ENCODE measurements around the gene EIF4A2.

Gene EIF4A2

GRCh38 chr3:186757686-186758220, 25.6 kb upstream of the EIF4A2 start:
- no peak for ATAC-seq
- TF ChIP-seq TOX (CRISPR knock-in tag; IDR thresholded peaks at IDR 0.05; ENCODE audit: borderline replicate concordance): no peak
- TF ChIP-seq, protein P1, sequence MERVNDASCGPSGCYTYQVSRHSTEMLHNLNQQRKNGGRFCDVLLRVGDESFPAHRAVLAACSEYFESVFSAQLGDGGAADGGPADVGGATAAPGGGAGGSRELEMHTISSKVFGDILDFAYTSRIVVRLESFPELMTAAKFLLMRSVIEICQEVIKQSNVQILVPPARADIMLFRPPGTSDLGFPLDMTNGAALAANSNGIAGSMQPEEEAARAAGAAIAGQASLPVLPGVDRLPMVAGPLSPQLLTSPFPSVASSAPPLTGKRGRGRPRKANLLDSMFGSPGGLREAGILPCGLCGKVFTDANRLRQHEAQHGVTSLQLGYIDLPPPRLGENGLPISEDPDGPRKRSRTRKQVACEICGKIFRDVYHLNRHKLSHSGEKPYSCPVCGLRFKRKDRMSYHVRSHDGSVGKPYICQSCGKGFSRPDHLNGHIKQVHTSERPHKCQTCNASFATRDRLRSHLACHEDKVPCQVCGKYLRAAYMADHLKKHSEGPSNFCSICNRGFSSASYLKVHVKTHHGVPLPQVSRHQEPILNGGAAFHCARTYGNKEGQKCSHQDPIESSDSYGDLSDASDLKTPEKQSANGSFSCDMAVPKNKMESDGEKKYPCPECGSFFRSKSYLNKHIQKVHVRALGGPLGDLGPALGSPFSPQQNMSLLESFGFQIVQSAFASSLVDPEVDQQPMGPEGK (CRISPR knock-in tag; IDR thresholded peaks at IDR 0.05; ENCODE audit: borderline replicate concordance): no peak
- TF ChIP-seq, protein P2, sequence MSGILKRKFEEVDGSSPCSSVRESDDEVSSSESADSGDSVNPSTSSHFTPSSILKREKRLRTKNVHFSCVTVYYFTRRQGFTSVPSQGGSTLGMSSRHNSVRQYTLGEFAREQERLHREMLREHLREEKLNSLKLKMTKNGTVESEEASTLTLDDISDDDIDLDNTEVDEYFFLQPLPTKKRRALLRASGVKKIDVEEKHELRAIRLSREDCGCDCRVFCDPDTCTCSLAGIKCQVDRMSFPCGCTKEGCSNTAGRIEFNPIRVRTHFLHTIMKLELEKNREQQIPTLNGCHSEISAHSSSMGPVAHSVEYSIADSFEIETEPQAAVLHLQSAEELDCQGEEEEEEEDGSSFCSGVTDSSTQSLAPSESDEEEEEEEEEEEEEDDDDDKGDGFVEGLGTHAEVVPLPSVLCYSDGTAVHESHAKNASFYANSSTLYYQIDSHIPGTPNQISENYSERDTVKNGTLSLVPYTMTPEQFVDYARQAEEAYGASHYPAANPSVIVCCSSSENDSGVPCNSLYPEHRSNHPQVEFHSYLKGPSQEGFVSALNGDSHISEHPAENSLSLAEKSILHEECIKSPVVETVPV (CRISPR knock-in tag; IDR thresholded peaks at IDR 0.05): no peak
- no peak for TF ChIP-seq ZFP30 (CRISPR knock-in tag; IDR thresholded peaks at IDR 0.05)
- TF ChIP-seq OSR1 (CRISPR knock-in tag; IDR thresholded peaks at IDR 0.05): no peak
- no peak for TF ChIP-seq RARB (CRISPR knock-in tag; IDR thresholded peaks at IDR 0.05)
- TF ChIP-seq, protein P3, sequence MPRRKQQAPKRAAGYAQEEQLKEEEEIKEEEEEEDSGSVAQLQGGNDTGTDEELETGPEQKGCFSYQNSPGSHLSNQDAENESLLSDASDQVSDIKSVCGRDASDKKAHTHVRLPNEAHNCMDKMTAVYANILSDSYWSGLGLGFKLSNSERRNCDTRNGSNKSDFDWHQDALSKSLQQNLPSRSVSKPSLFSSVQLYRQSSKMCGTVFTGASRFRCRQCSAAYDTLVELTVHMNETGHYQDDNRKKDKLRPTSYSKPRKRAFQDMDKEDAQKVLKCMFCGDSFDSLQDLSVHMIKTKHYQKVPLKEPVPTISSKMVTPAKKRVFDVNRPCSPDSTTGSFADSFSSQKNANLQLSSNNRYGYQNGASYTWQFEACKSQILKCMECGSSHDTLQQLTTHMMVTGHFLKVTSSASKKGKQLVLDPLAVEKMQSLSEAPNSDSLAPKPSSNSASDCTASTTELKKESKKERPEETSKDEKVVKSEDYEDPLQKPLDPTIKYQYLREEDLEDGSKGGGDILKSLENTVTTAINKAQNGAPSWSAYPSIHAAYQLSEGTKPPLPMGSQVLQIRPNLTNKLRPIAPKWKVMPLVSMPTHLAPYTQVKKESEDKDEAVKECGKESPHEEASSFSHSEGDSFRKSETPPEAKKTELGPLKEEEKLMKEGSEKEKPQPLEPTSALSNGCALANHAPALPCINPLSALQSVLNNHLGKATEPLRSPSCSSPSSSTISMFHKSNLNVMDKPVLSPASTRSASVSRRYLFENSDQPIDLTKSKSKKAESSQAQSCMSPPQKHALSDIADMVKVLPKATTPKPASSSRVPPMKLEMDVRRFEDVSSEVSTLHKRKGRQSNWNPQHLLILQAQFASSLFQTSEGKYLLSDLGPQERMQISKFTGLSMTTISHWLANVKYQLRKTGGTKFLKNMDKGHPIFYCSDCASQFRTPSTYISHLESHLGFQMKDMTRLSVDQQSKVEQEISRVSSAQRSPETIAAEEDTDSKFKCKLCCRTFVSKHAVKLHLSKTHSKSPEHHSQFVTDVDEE (CRISPR knock-in tag; IDR thresholded peaks at IDR 0.05): no peak
- no peak for TF ChIP-seq TCF4 (CRISPR knock-in tag; IDR thresholded peaks at IDR 0.05; ENCODE audit: borderline replicate concordance)

GRCh38 chr3:186759231-186759930, 24.0 kb upstream of the EIF4A2 start:
- ATAC-seq: no peak

More at GRCh38 chr3:186759231-186759930, 24.0 kb upstream of the EIF4A2 start:
- TF ChIP-seq, protein P3 (CRISPR knock-in tag; IDR thresholded peaks at IDR 0.05): no peak
- TF ChIP-seq ISL1 (CRISPR knock-in tag; IDR thresholded peaks at IDR 0.05) (no peak), GLIS3 (CRISPR knock-in tag; IDR thresholded peaks at IDR 0.05) (no peak), PPARA (CRISPR knock-in tag; IDR thresholded peaks at IDR 0.05; ENCODE audit: borderline replicate concordance) (no peak), TCF4 (CRISPR knock-in tag; IDR thresholded peaks at IDR 0.05; ENCODE audit: borderline replicate concordance) (no peak), CSDC2 (CRISPR knock-in tag; IDR thresholded peaks at IDR 0.05) (no peak), ZNF8 (CRISPR knock-in tag; IDR thresholded peaks at IDR 0.05) (no peak), ZNF565 (CRISPR knock-in tag; conservative IDR thresholded peaks at IDR 0.05; ENCODE audit: low read depth) (no peak), ZC3H10 (CRISPR knock-in tag; IDR thresholded peaks at IDR 0.05) (no peak), ESRRG (CRISPR knock-in tag; IDR thresholded peaks at IDR 0.05) (no peak), OSR1 (CRISPR knock-in tag; IDR thresholded peaks at IDR 0.05) (no peak), POU6F1 (CRISPR knock-in tag; IDR thresholded peaks at IDR 0.05; ENCODE audit: borderline replicate concordance, low read depth) (no peak), BACH2 (CRISPR knock-in tag; IDR thresholded peaks at IDR 0.05; ENCODE audit: borderline replicate concordance) (no peak), TOX (CRISPR knock-in tag; IDR thresholded peaks at IDR 0.05; ENCODE audit: borderline replicate concordance) (no peak), SNAI2 (CRISPR knock-in tag; IDR thresholded peaks at IDR 0.05) (no peak), RARB (CRISPR knock-in tag; IDR thresholded peaks at IDR 0.05) (no peak)
- TF ChIP-seq, protein P1 (CRISPR knock-in tag; IDR thresholded peaks at IDR 0.05; ENCODE audit: borderline replicate concordance): no peak
- TF ChIP-seq, protein P2 (CRISPR knock-in tag; IDR thresholded peaks at IDR 0.05): no peak

Data from SK-N-SH treated with all-trans-retinoic acid at 6 μM for 48 hours (cell line).